GM21367 (cell line): ENCODE data around the gene HPRT1.

Source experiments
- ATAC-seq: cut with Tn5 transposase; IDR thresholded peaks from one replicate; pipeline ENCODE4 v1.9.1; 2021; ENCODE audit not compliant: unreplicated experiment

HPRT1 gene

GRCh38 chrX:134472041-134472440 lies 12.1 kb downstream of the HPRT1 start:
- no peak for ATAC-seq

- ATAC-seq = no peak
Measured at GRCh38 chrX:134476284-134476683, 16.3 kb downstream of the HPRT1 start.

- ATAC-seq = no peak
Measured at GRCh38 chrX:134478374-134478773, 18.4 kb downstream of the HPRT1 start.

- ATAC-seq = no peak
Measured at GRCh38 chrX:134480061-134480460, 20.1 kb downstream of the HPRT1 start.

- ATAC-seq = no peak
Measured at GRCh38 chrX:134481339-134481738, 21.4 kb downstream of the HPRT1 start.

- no peak for ATAC-seq
Measured at GRCh38 chrX:134482371-134482770, 22.4 kb downstream of the HPRT1 start.

- ATAC-seq = no peak
Measured at GRCh38 chrX:134484039-134484438, 24.1 kb downstream of the HPRT1 start.

- ATAC-seq = no peak
Measured at GRCh38 chrX:134501941-134502340, 42.0 kb downstream of the HPRT1 start.

- no peak for ATAC-seq
Measured at GRCh38 chrX:134502686-134503085, 42.7 kb downstream of the HPRT1 start.

GRCh38 chrX:134512566-134512965 lies 52.6 kb downstream of the HPRT1 start:
- no peak for ATAC-seq

- no peak for ATAC-seq
Measured at GRCh38 chrX:134513091-134513490, 53.1 kb downstream of the HPRT1 start.

GRCh38 chrX:134520860-134521390 lies 61.0 kb downstream of the HPRT1 start:
- ATAC-seq = no peak

GRCh38 chrX:134524181-134524580 lies 64.2 kb downstream of the HPRT1 start:
- no peak for ATAC-seq

GRCh38 chrX:134525086-134525792 lies 65.3 kb downstream of the HPRT1 start:
- ATAC-seq = no peak

- no peak for ATAC-seq
Measured at GRCh38 chrX:134526399-134526798, 66.4 kb downstream of the HPRT1 start.

- no peak for ATAC-seq
Measured at GRCh38 chrX:134528960-134529359, 69.0 kb downstream of the HPRT1 start.

GRCh38 chrX:134529481-134529880 lies 69.5 kb downstream of the HPRT1 start:
- no peak for ATAC-seq

GRCh38 chrX:134530845-134531244 lies 70.9 kb downstream of the HPRT1 start:
- no peak for ATAC-seq

- no peak for ATAC-seq
Measured at GRCh38 chrX:134533352-134533751, 73.4 kb downstream of the HPRT1 start.

- ATAC-seq = no peak
Measured at GRCh38 chrX:134533952-134534351, 74.0 kb downstream of the HPRT1 start.

GRCh38 chrX:134537179-134537955 lies 77.4 kb downstream of the HPRT1 start:
- ATAC-seq = no peak

GRCh38 chrX:134538316-134538715 lies 78.4 kb downstream of the HPRT1 start:
- no peak for ATAC-seq
